Esophagus muscularis mucosa (tissue), 4 donors: Measurements from ENCODE around the gene LYPD1.

Source experiments
- CTCF ChIP-seq, 3 experiments: fragments of 200-600 bp in 2 of 3; fragments of 450-650 bp in 1 of 3; sonication (generic) in 2 of 3; IDR thresholded peaks; one replicate each; pipeline ENCODE4 v1.5.1; 2017 to 2019; ENCODE audit warnings: antibody characterized with exemption in 3 of 3, mild to moderate bottlenecking in 2 of 3, moderate library complexity in 1 of 3
- EP300 ChIP-seq: sonication (generic); formaldehyde crosslinking; IDR thresholded peaks from one replicate; pipeline ENCODE4 v1.6.1; 2017; ENCODE audit warnings: antibody characterized with exemption
- POLR2A ChIP-seq: fragments of 450-650 bp; IDR thresholded peaks from one replicate; pipeline ENCODE4 v1.6.1; 2017; ENCODE audit warnings: antibody characterized with exemption, moderate library complexity, mild to moderate bottlenecking, low read depth
- POLR2AphosphoS5 ChIP-seq, 2 donors: sonication (generic); formaldehyde crosslinking; IDR thresholded peaks; one replicate each; pipeline ENCODE4 v1.6.1; 2017; ENCODE audit warnings: antibody characterized with exemption in 2 of 2

DNA sequence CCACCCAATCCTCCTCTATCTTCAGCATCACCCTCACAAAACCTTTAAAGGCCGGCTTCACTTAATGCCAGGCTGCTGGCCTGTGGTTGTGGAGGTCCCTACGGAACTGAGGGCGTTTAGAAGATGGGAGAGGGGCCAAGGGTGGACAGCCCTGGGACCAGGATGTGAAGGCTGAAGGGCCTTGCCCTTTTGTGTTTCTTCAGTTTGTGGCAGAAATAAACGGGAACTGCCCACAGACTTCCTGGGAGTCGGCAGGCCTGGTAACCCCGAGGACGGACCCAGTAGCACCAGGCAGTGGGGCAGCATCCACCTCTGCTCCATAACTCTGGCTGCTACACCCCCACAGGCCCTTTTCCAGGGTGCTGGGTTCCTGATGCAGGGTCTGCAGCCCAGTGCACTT is 51.3 kb downstream of the LYPD1 start:
- no peak for TF ChIP-seq CTCF (IDR thresholded peaks at IDR 0.05)
- no peak for TF ChIP-seq EP300
- no peak for TF ChIP-seq POLR2A
- no peak for TF ChIP-seq POLR2AphosphoS5 (IDR thresholded peaks at IDR 0.05)
